Spleen (tissue), 11 donors: Measurements from ENCODE around the gene NANOGP8. TPM values are rescaled to one million over a fixed set of nuclear protein-coding genes. Genes with fewer than 3 reads are reported as not detected.
"Not testable (repeated sequence)": the region's sequence is repeated elsewhere in the genome, so short reads cannot be mapped to it uniquely, and the experiment has no call there.

ENCODE experiments used
- DNase-seq: peaks from one replicate; pipeline ENCODE4 v3.0.0-alpha.2; 2020
- H3K27ac ChIP-seq, 8 donors: fragments of 200-600 bp; sonication (generic) in 7 of 8; 1 replicate in 4 of 8; 2 replicates in 4 of 8; pipeline versions ENCODE4 v1.5.0 to v1.8.0; 2016 to 2021; ENCODE audit warnings: inconsistent platforms in 4 of 8, mild to moderate bottlenecking in 4 of 8, moderate library complexity in 1 of 8
- H3K27me3 ChIP-seq, 7 donors: fragments of 200-600 bp; sonication (generic) in 6 of 7; replicated peaks in 1 of 7; 1 replicate in 4 of 7; 2 replicates in 3 of 7; pipeline versions ENCODE4 v1.5.0 to v1.8.0; 2016 to 2021; ENCODE audit warnings: inconsistent platforms in 3 of 7, mild to moderate bottlenecking in 1 of 7
- H3K36me3 ChIP-seq, 6 donors: fragments of 200-600 bp; sonication (generic) in 5 of 6; 1 replicate in 4 of 6; 2 replicates in 2 of 6; pipeline versions ENCODE4 v1.5.0 to v1.8.0; 2016 to 2021; ENCODE audit warnings: inconsistent platforms in 2 of 6
- H3K4me1 ChIP-seq, 6 donors: fragments of 200-600 bp; sonication (generic) in 5 of 6; 1 replicate in 3 of 6; 2 replicates in 3 of 6; pipeline versions ENCODE4 v1.5.0 to v1.8.0; 2016 to 2021; ENCODE audit warnings: inconsistent platforms in 3 of 6
- H3K4me3 ChIP-seq, 8 donors: fragments of 200-600 bp; sonication (generic) in 7 of 8; 1 replicate in 4 of 8; 2 replicates in 4 of 8; pipeline versions ENCODE4 v1.5.0 to v1.8.0; 2016 to 2021; ENCODE audit warnings: inconsistent platforms in 4 of 8, mild to moderate bottlenecking in 4 of 8, moderate library complexity in 2 of 8
- H3K9me3 ChIP-seq, 8 donors: fragments of 200-600 bp; sonication (generic) in 7 of 8; 1 replicate in 4 of 8; 2 replicates in 4 of 8; pipeline versions ENCODE4 v1.5.0 to v1.8.0; 2016 to 2021; ENCODE audit warnings: inconsistent platforms in 4 of 8
- POLR2A ChIP-seq, 3 donors: fragments of 450-650 bp; IDR thresholded peaks; one replicate each; pipeline ENCODE4 v1.5.1; 2017; ENCODE audit warnings: antibody characterized with exemption in 3 of 3, mild to moderate bottlenecking in 1 of 3
- POLR2AphosphoS5 ChIP-seq, 3 donors: sonication (generic); formaldehyde crosslinking; IDR thresholded peaks; one replicate each; pipeline ENCODE4 v1.5.1; 2017; ENCODE audit warnings: antibody characterized with exemption in 3 of 3
- WGBS, 5 donors: extraction: QIAGEN DNeasy Blood & Tissue Kit in 3 of 5; methylation state at CpG; one replicate each; pipeline versions ENCODE4 v1.1.5 to v1.1.7; 2013 to 2018; 5-methylcytosine and 5-hydroxymethylcytosine counted together
- intact Hi-C: fragments of 100-400 bp; cut with DNase I; formaldehyde crosslinking; loops from one replicate; pipeline ENCODE4 v1.15.0; 2023; ENCODE audit warnings: low total_unique reads
- polyA plus RNA-seq, 3 donors: library from polyadenylated mRNA; stranded (reverse); fragments of 200-250 nt; gene quantifications; one replicate each; pipeline ENCODE4 v1.2.1, GENCODE V29; 2013
- total RNA-seq, 7 donors: library from RNA; depleted of rRNA in 3 of 7; stranded (reverse); fragments of >200 nt in 3 of 7; fragmentation: NEBNext Ultra II Directional in 4 of 7; extraction: Animal tissue kit (Norgen Biotek cat#: 25700) in 4 of 7; gene quantifications; one replicate each; pipeline versions ENCODE4 v1.1.0 to v1.2.1, GENCODE V29; 2016 to 2021
- TF ChIP-seq, protein P1 (sequence below), 11 experiments: fragments of 200-600 bp in 7 of 11; fragments of 450-650 bp in 4 of 11; sonication (generic) in 4 of 11; IDR thresholded peaks in 8 of 11; conservative IDR thresholded peaks in 3 of 11; 1 replicate in 7 of 11; 2 replicates in 4 of 11; pipeline versions ENCODE4 v1.4.0 to v1.8.0; 2016 to 2021; ENCODE audit warnings: antibody characterized with exemption in 11 of 11, inconsistent platforms in 4 of 11, mild to moderate bottlenecking in 1 of 11
- donor health status: healthy with polysubstance abuse.
- donor health status: DM: no; HTN: no; CAD: no; lungs with moderate emphysema.
- donor health status: DM: no; HTN: no; CAD: no.
- donor health status: Bipolar disorder and iron deficiency.
- donor health status: healthy.
- donor health status: DM: no; HTN: no; CAD: no.
- donor health status: DM: yes; HTN: yes; CAD: no.

NANOGP8 gene
- total and polyA plus RNA-seq, 10 donors = 0.50 to 4.4 (median 1.1) TPM; not detected in 5

DNA sequence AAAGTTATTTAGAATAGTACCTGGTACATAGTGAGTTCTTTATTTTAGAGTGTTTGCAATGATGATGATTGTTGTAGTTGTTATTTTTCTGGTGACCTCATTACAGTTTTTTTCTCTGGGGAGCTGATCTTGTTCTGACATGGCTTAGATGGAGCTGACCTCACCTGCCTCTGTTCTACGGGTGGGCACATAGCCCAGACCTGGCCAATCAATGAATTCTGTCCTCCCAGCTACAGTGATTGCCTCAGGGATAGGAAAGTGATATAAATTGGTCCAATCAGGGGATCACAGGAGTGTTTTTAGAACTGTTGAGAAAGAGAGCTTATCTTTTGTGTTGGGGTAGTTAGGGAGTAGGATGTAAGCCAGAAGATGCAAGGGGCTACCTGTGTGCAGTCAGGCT is 3.2 kb upstream of the NANOGP8 start:
- no peak for TF ChIP-seq POLR2A (IDR thresholded peaks at IDR 0.05)
- TF ChIP-seq POLR2AphosphoS5 (IDR thresholded peaks at IDR 0.05) = no peak
- TF ChIP-seq, protein P1, sequence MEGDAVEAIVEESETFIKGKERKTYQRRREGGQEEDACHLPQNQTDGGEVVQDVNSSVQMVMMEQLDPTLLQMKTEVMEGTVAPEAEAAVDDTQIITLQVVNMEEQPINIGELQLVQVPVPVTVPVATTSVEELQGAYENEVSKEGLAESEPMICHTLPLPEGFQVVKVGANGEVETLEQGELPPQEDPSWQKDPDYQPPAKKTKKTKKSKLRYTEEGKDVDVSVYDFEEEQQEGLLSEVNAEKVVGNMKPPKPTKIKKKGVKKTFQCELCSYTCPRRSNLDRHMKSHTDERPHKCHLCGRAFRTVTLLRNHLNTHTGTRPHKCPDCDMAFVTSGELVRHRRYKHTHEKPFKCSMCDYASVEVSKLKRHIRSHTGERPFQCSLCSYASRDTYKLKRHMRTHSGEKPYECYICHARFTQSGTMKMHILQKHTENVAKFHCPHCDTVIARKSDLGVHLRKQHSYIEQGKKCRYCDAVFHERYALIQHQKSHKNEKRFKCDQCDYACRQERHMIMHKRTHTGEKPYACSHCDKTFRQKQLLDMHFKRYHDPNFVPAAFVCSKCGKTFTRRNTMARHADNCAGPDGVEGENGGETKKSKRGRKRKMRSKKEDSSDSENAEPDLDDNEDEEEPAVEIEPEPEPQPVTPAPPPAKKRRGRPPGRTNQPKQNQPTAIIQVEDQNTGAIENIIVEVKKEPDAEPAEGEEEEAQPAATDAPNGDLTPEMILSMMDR (IDR thresholded peaks at IDR 0.05 in 8 of 11, conservative IDR thresholded peaks at IDR 0.05 in 3 of 11) = no peak
- Histone ChIP-seq H3K9me3 (no peaks in the 10 kb centered on the region), H3K27me3 (no peaks in the 10 kb centered on the region), H3K27ac (no peak overlapping the region), H3K4me1 (no peaks in the 10 kb centered on the region), H3K4me3 (no peak overlapping the region), H3K36me3 (no peaks in the 10 kb centered on the region)
- intact Hi-C loops = no loop called here
- no peak for DNase-seq
- WGBS, 5 donors = 82 to 97% (median 86%) methylated on average over 1 of the region's 1 CpG

DNA sequence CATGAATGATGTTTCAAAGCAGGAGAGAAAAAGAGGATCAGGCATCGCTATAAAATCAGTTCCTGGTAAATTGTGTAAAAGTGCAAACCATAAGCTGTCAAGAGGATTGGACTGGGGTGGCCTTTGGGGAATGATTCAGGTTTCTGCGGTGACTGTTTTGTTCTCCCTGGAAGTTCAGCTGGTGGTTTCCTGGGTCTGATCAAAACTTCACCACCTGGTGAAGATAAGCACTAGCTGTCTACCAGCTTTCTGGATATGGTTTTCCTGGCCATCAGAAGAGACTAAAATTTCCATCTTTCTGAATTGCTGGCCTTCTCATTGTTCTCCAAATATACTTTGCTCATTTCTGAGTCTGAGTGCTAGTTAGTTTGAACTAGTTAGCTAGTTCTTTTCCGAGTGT is 2.7 kb upstream of the NANOGP8 start:
- no peak for DNase-seq
- Histone ChIP-seq H3K4me3 (no peak overlapping the region), H3K9me3 (peaks cover 0 to 2% (median under 1%) of the 10 kb centered on the region in 8 donors), H3K36me3 (no peaks in the 10 kb centered on the region), H3K27ac (no peak overlapping the region), H3K27me3 (no peaks in the 10 kb centered on the region), H3K4me1 (no peaks in the 10 kb centered on the region)
- intact Hi-C loops = no loop called here
- TF ChIP-seq POLR2AphosphoS5 (IDR thresholded peaks at IDR 0.05) = no peak
- TF ChIP-seq POLR2A (IDR thresholded peaks at IDR 0.05) = no peak
- TF ChIP-seq, protein P1 (IDR thresholded peaks at IDR 0.05 in 8 of 11, conservative IDR thresholded peaks at IDR 0.05 in 3 of 11) = no peak
- 92 to 99% (median 94%) methylated on average over 3 of the region's 3 CpGs for WGBS, 5 donors

DNA sequence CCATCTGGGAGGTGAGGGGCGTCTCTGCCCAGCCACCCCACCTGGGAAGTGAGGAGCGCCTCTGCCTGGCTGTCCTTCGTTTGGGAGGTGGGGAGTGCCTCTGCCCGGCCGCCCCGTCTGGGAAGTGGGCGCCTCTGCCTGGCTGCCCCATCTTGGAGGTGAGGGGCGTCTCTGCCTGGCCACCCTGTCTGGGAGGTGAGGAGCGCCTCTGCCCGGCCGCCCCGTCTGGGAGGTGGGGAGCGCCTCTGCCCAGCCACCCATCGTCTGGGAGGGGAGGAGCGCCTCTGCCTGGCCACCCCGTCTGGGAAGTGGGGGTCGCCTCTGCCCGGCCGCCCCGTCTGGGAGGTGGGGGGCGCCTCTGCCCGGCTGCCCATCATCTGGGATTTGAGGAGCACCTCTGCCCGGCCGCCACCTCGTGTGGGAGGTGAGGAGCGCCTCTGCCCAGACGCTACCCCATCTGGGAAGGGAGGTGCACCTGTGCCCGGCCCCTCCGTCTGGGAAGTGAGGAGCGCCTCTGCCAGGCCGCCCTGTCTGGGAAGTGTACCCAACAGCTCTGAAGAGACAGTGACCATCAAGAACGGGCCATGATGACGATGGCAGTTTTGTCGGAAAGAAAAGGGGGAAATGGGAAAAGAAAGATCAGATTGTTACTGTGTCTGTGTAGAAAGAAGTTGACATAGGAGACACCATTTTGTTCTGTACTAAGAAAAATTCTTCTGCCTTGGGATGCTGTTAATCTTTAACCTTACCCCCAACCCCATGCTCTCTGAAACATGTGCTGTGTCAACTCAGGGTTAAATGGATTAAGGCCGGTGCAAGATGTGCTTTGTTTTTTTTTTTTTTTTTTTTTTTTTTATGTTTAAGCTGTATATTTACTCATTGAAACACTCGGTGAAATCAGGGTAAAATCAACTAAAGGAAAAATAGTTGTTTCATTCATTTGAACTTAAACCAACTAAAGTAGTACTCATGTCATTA is 2.4 kb downstream of the NANOGP8 start:
- H3K4me1 ChIP-seq, intact Hi-C loops, H3K4me3 ChIP-seq, H3K36me3 ChIP-seq, H3K27ac ChIP-seq, H3K27me3 ChIP-seq, DNase-seq: not testable (repeated sequence)
- 95 to 97% (median 96%) methylated on average over 19 to 36 of the region's 36 CpGs for WGBS, 5 donors
- H3K9me3 ChIP-seq = peaks cover 0 to 17% (median 8%) of the 10 kb centered on the region in 8 donors

DNA sequence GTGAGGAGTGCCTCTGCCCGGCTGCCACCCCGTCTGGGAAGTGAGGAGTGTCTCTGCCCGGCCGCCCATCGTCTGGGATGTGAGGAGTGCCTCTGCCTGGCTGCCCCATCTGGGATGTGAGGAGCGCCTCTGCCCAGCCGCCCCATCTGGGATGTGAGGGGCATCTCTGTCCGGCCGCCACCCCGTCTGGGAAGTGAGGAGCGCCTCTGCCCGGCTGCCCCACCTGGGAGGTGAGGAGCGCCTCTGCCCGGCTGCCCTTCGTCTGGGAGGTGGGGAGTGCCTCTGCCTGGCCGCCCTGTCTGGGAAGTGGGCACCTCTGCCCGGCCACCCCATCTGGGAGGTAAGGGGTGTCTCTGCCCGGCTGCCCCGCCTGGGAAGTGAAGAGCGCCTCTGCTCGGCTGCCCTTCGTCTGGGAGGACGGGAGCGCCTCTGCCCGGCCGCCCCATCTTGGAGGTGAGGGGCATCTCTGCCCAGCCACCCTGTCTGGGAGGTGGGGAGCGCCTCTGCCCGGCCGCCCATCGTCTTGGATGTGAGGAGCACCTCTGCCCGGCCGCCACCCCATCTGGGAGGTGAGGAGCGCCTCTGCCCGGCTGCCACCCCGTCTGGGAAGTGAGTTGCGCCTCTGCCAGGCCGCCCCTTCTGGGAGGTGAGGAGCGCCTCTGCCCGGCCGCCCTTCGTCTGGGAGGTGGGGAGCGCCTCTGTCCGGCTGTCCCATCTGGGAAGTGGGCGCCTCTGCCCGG is 3.3 kb downstream of the NANOGP8 start:
- H3K27ac ChIP-seq, intact Hi-C loops, H3K4me1 ChIP-seq, H3K36me3 ChIP-seq, H3K4me3 ChIP-seq, DNase-seq, H3K27me3 ChIP-seq: not testable (repeated sequence)
- peaks cover 0 to 17% (median 8%) of the 10 kb centered on the region in 8 donors for H3K9me3 ChIP-seq
- WGBS, 5 donors = 90 to 95% (median 94%) methylated on average over 20 to 45 of the region's 45 CpGs

DNA sequence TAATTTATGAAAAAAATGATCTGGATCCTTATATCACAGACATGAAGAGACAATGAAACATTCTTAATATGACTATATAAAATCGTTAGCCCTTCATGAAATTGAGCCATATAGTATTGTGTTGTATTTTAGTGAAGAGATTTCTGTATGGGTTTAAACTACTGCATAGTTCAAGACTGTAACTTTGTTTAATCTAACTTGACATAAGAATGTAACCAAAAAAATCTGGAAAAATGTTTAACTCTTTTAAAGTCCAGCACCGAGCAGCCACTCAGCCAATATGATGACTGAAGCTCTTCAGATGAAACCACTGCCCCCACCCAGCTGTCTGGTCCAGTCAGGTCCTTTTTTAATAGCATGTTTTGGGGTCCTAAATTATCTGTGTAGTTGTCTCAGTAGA is 4.9 kb downstream of the NANOGP8 start:
- Histone ChIP-seq H3K27ac (no peak overlapping the region), H3K9me3 (peaks cover 0 to 17% (median 8%) of the 10 kb centered on the region in 8 donors), H3K4me1 (no peaks in the 10 kb centered on the region), H3K27me3 (no peaks in the 10 kb centered on the region), H3K36me3 (no peaks in the 10 kb centered on the region), H3K4me3 (no peak overlapping the region)
- intact Hi-C loops = no loop called here
- TF ChIP-seq POLR2A (IDR thresholded peaks at IDR 0.05) (no peak), POLR2AphosphoS5 (IDR thresholded peaks at IDR 0.05) (no peak)
- TF ChIP-seq, protein P1 (IDR thresholded peaks at IDR 0.05 in 8 of 11, conservative IDR thresholded peaks at IDR 0.05 in 3 of 11) = no peak
- 75 to 84% (median 76%) methylated on average over 2 of the region's 2 CpGs for WGBS, 5 donors
- no peak for DNase-seq
